ENCODE results near the gene NIPA2.
A peak's percentile ranks its signal among the peaks of the same experiment; 100 is the strongest.

The NIPA2 gene

DNA sequence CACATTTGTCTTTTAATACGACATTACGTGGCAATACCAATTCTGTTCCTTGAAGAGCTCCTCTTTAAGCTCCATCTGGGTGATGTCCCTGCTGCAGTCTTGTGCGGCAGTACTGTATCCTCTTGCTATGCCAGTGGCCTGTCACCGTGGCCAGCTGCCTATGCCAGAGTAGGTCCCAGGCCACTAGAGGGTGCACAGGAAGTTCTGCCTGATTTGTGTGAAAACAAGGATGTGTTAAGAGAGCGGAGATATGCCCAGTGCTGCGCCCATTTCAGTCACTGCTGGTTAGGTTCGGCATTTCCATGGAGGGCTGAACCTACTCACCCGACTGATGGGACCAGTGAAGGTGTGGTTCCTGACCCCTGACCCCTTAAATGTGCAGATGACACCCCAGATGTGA is 26.8 kb upstream of the NIPA2 start:
- no peaks in the 10 kb centered on the region for H3K36me3 Mint-ChIP-seq (ENCODE audit: low read depth)
- no peaks in the 10 kb centered on the region for H3K9me3 Mint-ChIP-seq
- no peak overlapping the region for H3K27ac Mint-ChIP-seq
- H3K27me3 Mint-ChIP-seq (ENCODE audit: low read depth), result no peaks in the 10 kb centered on the region
- no peak overlapping the region for H3K4me3 Mint-ChIP-seq
- no peaks in the 10 kb centered on the region for H3K4me1 Mint-ChIP-seq (ENCODE audit: low read depth)

GRCh38 chr15:22813844-22814243 is 24.6 kb upstream of the NIPA2 start:
- no peaks in the 10 kb centered on the region for H3K27me3 Mint-ChIP-seq (ENCODE audit: low read depth)

GRCh38 chr15:22815766-22816165 is 22.7 kb upstream of the NIPA2 start:
- no peaks in the 10 kb centered on the region for H3K36me3 Mint-ChIP-seq (ENCODE audit: low read depth)
- no peak overlapping the region for H3K4me3 Mint-ChIP-seq
- H3K27me3 Mint-ChIP-seq (ENCODE audit: low read depth), result no peaks in the 10 kb centered on the region
- no peaks in the 10 kb centered on the region for H3K4me1 Mint-ChIP-seq (ENCODE audit: low read depth)
- no peak overlapping the region for H3K27ac Mint-ChIP-seq
- H3K9me3 Mint-ChIP-seq, result no peaks in the 10 kb centered on the region

More at GRCh38 chr15:22813844-22814243, 24.6 kb upstream of the NIPA2 start:
- Mint-ChIP-seq H3K27ac (no peak overlapping the region), H3K36me3 (ENCODE audit: low read depth) (no peaks in the 10 kb centered on the region), H3K4me1 (ENCODE audit: low read depth) (no peaks in the 10 kb centered on the region), H3K4me3 (no peak overlapping the region), H3K9me3 (no peaks in the 10 kb centered on the region)

DNA sequence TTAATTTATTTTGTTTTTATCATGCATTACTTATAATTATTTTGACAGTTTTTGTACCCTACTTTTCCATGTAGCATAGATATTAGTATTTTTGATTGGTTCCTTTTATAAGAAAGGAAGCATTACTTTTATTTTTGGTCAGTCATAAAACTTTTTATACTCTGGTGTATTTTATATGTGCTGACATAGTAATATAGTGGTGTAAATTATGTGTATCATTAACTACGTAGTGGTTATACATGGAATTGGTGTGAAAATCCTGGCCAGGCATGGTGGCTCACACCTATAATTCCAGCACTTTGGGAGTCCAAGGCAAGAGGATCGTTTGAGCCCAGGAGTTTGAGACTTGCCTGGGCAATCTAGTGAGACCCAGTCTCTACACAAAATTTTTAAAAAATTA is 18.8 kb upstream of the NIPA2 start:
- H3K27ac Mint-ChIP-seq, result no peak overlapping the region
- no peak overlapping the region for H3K4me3 Mint-ChIP-seq
- no peaks in the 10 kb centered on the region for H3K4me1 Mint-ChIP-seq (ENCODE audit: low read depth)
- no peaks in the 10 kb centered on the region for H3K9me3 Mint-ChIP-seq
- peaks cover 2% of the 10 kb centered on the region for H3K36me3 Mint-ChIP-seq (ENCODE audit: low read depth)
- H3K27me3 Mint-ChIP-seq (ENCODE audit: low read depth), result no peaks in the 10 kb centered on the region

- peaks cover 8% of the 10 kb centered on the region for H3K36me3 Mint-ChIP-seq (ENCODE audit: low read depth)
- no peak overlapping the region for H3K4me3 Mint-ChIP-seq
- H3K27ac Mint-ChIP-seq, result no peak overlapping the region
- H3K4me1 Mint-ChIP-seq (ENCODE audit: low read depth), result no peaks in the 10 kb centered on the region
- no peaks in the 10 kb centered on the region for H3K27me3 Mint-ChIP-seq (ENCODE audit: low read depth)
- H3K9me3 Mint-ChIP-seq, result no peaks in the 10 kb centered on the region
Measured at GRCh38 chr15:22823495-22824128, 14.9 kb upstream of the NIPA2 start.

DNA sequence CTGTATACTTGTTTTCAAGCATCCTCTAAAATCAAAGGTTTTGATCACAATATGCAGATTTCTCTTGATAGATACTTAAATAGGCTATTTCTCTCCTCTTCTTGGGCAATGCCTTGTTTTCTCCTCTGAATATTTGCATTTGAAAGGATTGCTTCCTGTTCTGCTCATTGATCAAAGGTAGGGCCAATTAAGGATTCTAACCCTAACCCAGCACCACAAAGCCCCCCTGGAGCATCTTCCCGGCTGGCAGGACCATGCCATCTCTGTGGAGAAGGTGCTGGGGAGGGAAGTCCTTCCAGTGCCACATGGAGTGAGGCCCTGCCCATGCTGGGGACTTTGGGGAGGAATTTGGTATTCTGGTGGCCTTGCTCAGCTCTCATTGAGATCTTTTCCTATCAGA is 11.3 kb upstream of the NIPA2 start:
- H3K27me3 Mint-ChIP-seq (ENCODE audit: low read depth), result no peaks in the 10 kb centered on the region
- peaks cover 8% of the 10 kb centered on the region for H3K36me3 Mint-ChIP-seq (ENCODE audit: low read depth)
- H3K4me3 Mint-ChIP-seq, result no peak overlapping the region
- H3K4me1 Mint-ChIP-seq (ENCODE audit: low read depth), result no peaks in the 10 kb centered on the region
- no peaks in the 10 kb centered on the region for H3K9me3 Mint-ChIP-seq
- H3K27ac Mint-ChIP-seq, result no peak overlapping the region

GRCh38 chr15:22831473-22831872 is 7.0 kb upstream of the NIPA2 start:
- Mint-ChIP-seq H3K27ac (no peak overlapping the region), H3K4me3 (no peak overlapping the region), H3K36me3 (ENCODE audit: low read depth) (peaks cover 2% of the 10 kb centered on the region), H3K4me1 (ENCODE audit: low read depth) (no peaks in the 10 kb centered on the region), H3K27me3 (ENCODE audit: low read depth) (no peaks in the 10 kb centered on the region), H3K9me3 (no peaks in the 10 kb centered on the region)

GRCh38 chr15:22839046-22839695 is 705 bp downstream of the NIPA2 start:
- Mint-ChIP-seq H3K4me1 (ENCODE audit: low read depth) (peaks cover 16% of the 10 kb centered on the region), H3K27me3 (ENCODE audit: low read depth) (no peaks in the 10 kb centered on the region), H3K4me3 (peak overlapping the region; percentile 90), H3K9me3 (no peaks in the 10 kb centered on the region), H3K36me3 (ENCODE audit: low read depth) (peaks cover 4% of the 10 kb centered on the region), H3K27ac (peak overlapping the region; percentile 85)

- Mint-ChIP-seq H3K27me3 (ENCODE audit: low read depth) (no peaks in the 10 kb centered on the region), H3K9me3 (no peaks in the 10 kb centered on the region), H3K36me3 (ENCODE audit: low read depth) (peaks cover 14% of the 10 kb centered on the region), H3K4me3 (no peak overlapping the region), H3K4me1 (ENCODE audit: low read depth) (peaks cover 27% of the 10 kb centered on the region), H3K27ac (no peak overlapping the region)
Measured at GRCh38 chr15:22844421-22845288, 6.2 kb downstream of the NIPA2 start.

- peak overlapping the region; percentile 50 for H3K27ac Mint-ChIP-seq
- H3K9me3 Mint-ChIP-seq, result no peaks in the 10 kb centered on the region
- no peak overlapping the region for H3K4me3 Mint-ChIP-seq
- H3K27me3 Mint-ChIP-seq (ENCODE audit: low read depth), result no peaks in the 10 kb centered on the region
- H3K4me1 Mint-ChIP-seq (ENCODE audit: low read depth), result peaks cover 27% of the 10 kb centered on the region
- H3K36me3 Mint-ChIP-seq (ENCODE audit: low read depth), result peaks cover 14% of the 10 kb centered on the region
Measured at GRCh38 chr15:22845289-22845900, 6.9 kb downstream of the NIPA2 start.

DNA sequence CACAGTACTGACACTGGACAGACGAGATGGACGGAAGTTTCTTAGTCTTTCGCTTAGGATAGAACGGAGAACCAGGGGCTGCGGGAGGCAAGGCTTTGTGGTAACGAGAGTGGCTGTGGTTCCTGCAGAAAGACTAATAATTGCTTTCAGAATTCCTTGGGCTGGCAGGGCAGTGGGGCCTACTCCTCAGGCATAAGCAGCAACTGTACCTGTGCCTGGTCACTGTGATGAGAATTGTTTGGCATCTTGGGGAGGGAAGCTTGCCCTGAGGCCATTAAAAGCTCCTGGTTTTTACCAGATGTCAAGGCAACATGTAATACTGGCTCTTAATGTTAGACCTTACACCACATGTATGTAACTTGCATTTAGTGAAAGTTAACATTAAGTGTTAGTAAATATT is 7.6 kb downstream of the NIPA2 start:
- no peak overlapping the region for H3K27ac Mint-ChIP-seq
- H3K4me3 Mint-ChIP-seq, result no peak overlapping the region

DNA sequence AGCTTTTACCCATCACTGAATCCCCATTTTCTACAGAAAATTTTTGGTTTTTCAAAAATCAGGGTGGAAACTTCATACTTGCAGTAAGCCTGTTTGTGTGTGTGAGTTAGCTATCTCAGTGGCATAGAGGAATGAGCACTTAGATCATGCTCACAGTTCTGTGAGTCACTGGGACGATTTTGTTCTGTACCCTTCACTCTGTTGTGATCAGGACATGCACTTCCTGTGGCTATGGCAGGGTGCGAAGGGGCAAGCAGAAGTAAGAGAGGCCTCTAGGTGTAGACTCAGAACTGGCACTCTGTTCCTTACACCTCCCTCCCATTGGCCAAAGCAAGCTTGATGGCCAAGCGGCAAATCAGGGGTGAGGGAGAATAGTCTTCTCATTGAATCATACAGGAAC is 11.6 kb downstream of the NIPA2 start:
- Mint-ChIP-seq H3K4me1 (ENCODE audit: low read depth) (peaks cover 14% of the 10 kb centered on the region), H3K27ac (no peak overlapping the region), H3K27me3 (ENCODE audit: low read depth) (no peaks in the 10 kb centered on the region), H3K4me3 (no peak overlapping the region), H3K36me3 (ENCODE audit: low read depth) (peaks cover 28% of the 10 kb centered on the region), H3K9me3 (no peaks in the 10 kb centered on the region)

More for the DNA sequence above, 7.6 kb downstream of the NIPA2 start:
- no peaks in the 10 kb centered on the region for H3K9me3 Mint-ChIP-seq
- peaks cover 24% of the 10 kb centered on the region for H3K4me1 Mint-ChIP-seq (ENCODE audit: low read depth)
- peaks cover 18% of the 10 kb centered on the region for H3K36me3 Mint-ChIP-seq (ENCODE audit: low read depth)
- no peaks in the 10 kb centered on the region for H3K27me3 Mint-ChIP-seq (ENCODE audit: low read depth)

- Mint-ChIP-seq H3K4me3 (no peak overlapping the region), H3K4me1 (ENCODE audit: low read depth) (peaks cover 9% of the 10 kb centered on the region), H3K27me3 (ENCODE audit: low read depth) (no peaks in the 10 kb centered on the region), H3K36me3 (ENCODE audit: low read depth) (peaks cover 27% of the 10 kb centered on the region), H3K27ac (no peak overlapping the region), H3K9me3 (no peaks in the 10 kb centered on the region)
Measured at GRCh38 chr15:22851513-22851912, 13.0 kb downstream of the NIPA2 start.

GRCh38 chr15:22855791-22856190 is 17.3 kb downstream of the NIPA2 start:
- Mint-ChIP-seq H3K4me3 (no peak overlapping the region), H3K27me3 (ENCODE audit: low read depth) (no peaks in the 10 kb centered on the region), H3K9me3 (no peaks in the 10 kb centered on the region), H3K36me3 (ENCODE audit: low read depth) (peaks cover 40% of the 10 kb centered on the region), H3K27ac (no peak overlapping the region), H3K4me1 (ENCODE audit: low read depth) (peaks cover 2% of the 10 kb centered on the region)
